HG03097 (cell line): ENCODE data around the gene LYRM9.
"Not testable (repeated sequence)": the region's sequence is repeated elsewhere in the genome, so short reads cannot be mapped to it uniquely, and the experiment has no call there.

Source experiments
- ATAC-seq: cut with Tn5 transposase; IDR thresholded peaks from one replicate; pipeline ENCODE4 v1.9.1; 2021; ENCODE audit not compliant: unreplicated experiment, low FRiP score

The LYRM9 gene

GRCh38 chr17:27878776-27879562 lies 14.2 kb downstream of the LYRM9 start:
- no peak for ATAC-seq

GRCh38 chr17:27873746-27874145 lies 19.4 kb downstream of the LYRM9 start:
- ATAC-seq, result no peak

- no peak for ATAC-seq
Measured at GRCh38 chr17:27873211-27873610, 20.0 kb downstream of the LYRM9 start.

- no peak for ATAC-seq
Measured at GRCh38 chr17:27872776-27873175, 20.4 kb downstream of the LYRM9 start.

- ATAC-seq, result no peak
Measured at GRCh38 chr17:27871407-27871806, 21.8 kb downstream of the LYRM9 start.

GRCh38 chr17:27870345-27870744 lies 22.8 kb downstream of the LYRM9 start:
- no peak for ATAC-seq

- no peak for ATAC-seq
Measured at GRCh38 chr17:27868565-27868964, 24.6 kb downstream of the LYRM9 start.

GRCh38 chr17:27862840-27863239 lies 30.3 kb downstream of the LYRM9 start:
- ATAC-seq, result no peak

GRCh38 chr17:27862004-27862403 lies 31.2 kb downstream of the LYRM9 start:
- no peak for ATAC-seq

GRCh38 chr17:27860971-27861664 lies 32.0 kb downstream of the LYRM9 start:
- ATAC-seq, result no peak

GRCh38 chr17:27858621-27859305 lies 34.4 kb downstream of the LYRM9 start:
- ATAC-seq, result no peak

GRCh38 chr17:27856676-27857432 lies 36.3 kb downstream of the LYRM9 start:
- ATAC-seq, result no peak

- no peak for ATAC-seq
Measured at GRCh38 chr17:27855454-27855853, 37.7 kb downstream of the LYRM9 start.

- no peak for ATAC-seq
Measured at GRCh38 chr17:27854163-27854562, 39.0 kb downstream of the LYRM9 start.

GRCh38 chr17:27853091-27853490 lies 40.1 kb downstream of the LYRM9 start:
- ATAC-seq, result no peak

- ATAC-seq, result no peak
Measured at GRCh38 chr17:27849474-27850185, 43.5 kb downstream of the LYRM9 start.

- no peak for ATAC-seq
Measured at GRCh38 chr17:27848931-27849330, 44.2 kb downstream of the LYRM9 start.

- ATAC-seq, result not testable (repeated sequence)
Measured at GRCh38 chr17:27846808-27847307, 46.3 kb downstream of the LYRM9 start.

GRCh38 chr17:27846042-27846655 lies 47.0 kb downstream of the LYRM9 start:
- no peak for ATAC-seq
